SK-N-SH (cell line): ENCODE results near the gene TCFL5. TPM values are rescaled to one million over a fixed set of nuclear protein-coding genes. Genes with fewer than 3 reads are reported as not detected.

ENCODE experiments used
- CTCF ChIA-PET: fragments of 300-600, 350-600 bp; formaldehyde crosslinking; extraction: SDS; loops from one replicate; lab custom pipeline; 2021; lab: Yijun Ruan, JAX
- POLR2A ChIA-PET: fragments of 350-600 bp; sonication (Branson Sonifier 250); formaldehyde crosslinking; extraction: SDS; loops from one replicate; lab custom pipeline; 2020; ENCODE audit warnings: antibody characterized with exemption, inconsistent platforms; lab: Yijun Ruan, JAX
- DNase-seq: peaks from one replicate; pipeline ENCODE4 v3.0.0; 2012
- H2AFZ ChIP-seq: fragments of 200-600 bp; sonication (generic); 2 replicates; pipeline ENCODE4 v1.8.1; 2016; ENCODE audit warnings: antibody characterized with exemption, mild to moderate bottlenecking, low read depth
- H3F3A ChIP-seq: fragments of 200-600 bp; sonication (generic); replicated peaks from 2 replicates; pipeline ENCODE3; 2016; ENCODE audit warnings: antibody characterized with exemption, mild to moderate bottlenecking; ENCODE audit not compliant: insufficient read depth
- H3K27ac ChIP-seq, 2 experiments: fragments of 200-500 bp in 1 of 2; fragments of 200-600 bp in 1 of 2; sonication (Bioruptor generic) in 1 of 2; sonication (generic), shearing (Covaris generic) in 1 of 2; 2 replicates each; pipeline versions ENCODE4 v1.5.1 to v1.6.1; 2014 to 2016; ENCODE audit warnings: low read depth in 2 of 2, inconsistent platforms in 1 of 2, low read length in 1 of 2, mild to moderate bottlenecking in 1 of 2, mixed read lengths in 1 of 2
- H3K27me3 ChIP-seq: fragments of 200-600 bp; sonication (generic), shearing (Covaris generic); 2 replicates; pipeline ENCODE4 v1.6.1; 2016; ENCODE audit warnings: mixed run types; ENCODE audit not compliant: insufficient read depth
- H3K36me3 ChIP-seq, 2 experiments: fragments of 200-500 bp in 1 of 2; fragments of 200-600 bp in 1 of 2; sonication (Bioruptor generic) in 1 of 2; sonication (generic) in 1 of 2; replicated peaks in 1 of 2; 2 replicates each; pipeline versions ENCODE3 to v1.5.1; 2014 to 2016; ENCODE audit warnings: low read length in 1 of 2, mild to moderate bottlenecking in 1 of 2; ENCODE audit not compliant: insufficient read depth in 2 of 2, control insufficient read depth in 1 of 2
- H3K4me1 ChIP-seq, 2 experiments: fragments of 200-500 bp in 1 of 2; fragments of 200-600 bp in 1 of 2; sonication (Bioruptor generic) in 1 of 2; sonication (generic), shearing (Covaris generic) in 1 of 2; 2 replicates each; pipeline versions ENCODE4 v1.5.1 to v1.6.1; 2014 to 2016; ENCODE audit warnings: low read depth in 1 of 2, low read length in 1 of 2, mixed run types in 1 of 2; ENCODE audit not compliant: insufficient read depth in 2 of 2, control insufficient read depth in 1 of 2
- H3K4me2 ChIP-seq: fragments of 200-600 bp; sonication (generic), shearing (Covaris generic); 2 replicates; pipeline ENCODE4 v1.6.1; 2017; ENCODE audit warnings: mixed run types
- H3K4me3 ChIP-seq, 2 experiments: fragments of 200-500 bp in 1 of 2; fragments of 200-600 bp in 1 of 2; sonication (Bioruptor generic) in 1 of 2; sonication (generic), shearing (Covaris generic) in 1 of 2; 2 replicates each; pipeline versions ENCODE4 v1.5.1 to v1.8.1; 2014 to 2016; ENCODE audit warnings: low read depth in 2 of 2, inconsistent platforms in 1 of 2, low read length in 1 of 2, mild to moderate bottlenecking in 1 of 2, mixed read lengths in 1 of 2, moderate library complexity in 1 of 2
- H3K79me2 ChIP-seq: fragments of 200-600 bp; sonication (generic); 2 replicates; pipeline ENCODE4 v1.8.1; 2017; ENCODE audit warnings: mild to moderate bottlenecking; ENCODE audit not compliant: insufficient read depth
- H3K9ac ChIP-seq: fragments of 200-600 bp; sonication (generic); 2 replicates; pipeline ENCODE4 v1.6.1; 2017; ENCODE audit warnings: mixed run types
- H3K9me2 ChIP-seq: fragments of 200-600 bp; sonication (generic); 2 replicates; pipeline ENCODE4 v1.6.1; 2017; ENCODE audit warnings: mixed run types
- H3K9me3 ChIP-seq: fragments of 200-600 bp; sonication (generic); 2 replicates; pipeline ENCODE4 v1.6.1; 2017; ENCODE audit warnings: mixed run types, mild to moderate bottlenecking, moderate library complexity
- H4K20me1 ChIP-seq: fragments of 200-600 bp; sonication (generic); 2 replicates; pipeline ENCODE4 v1.6.1; 2017; ENCODE audit warnings: mild to moderate bottlenecking, mixed run types; ENCODE audit not compliant: insufficient read depth
- ELF1 ChIP-seq: IDR thresholded peaks from 2 replicates; pipeline ENCODE4 v1.4.0; 2012
- FOXJ3 ChIP-seq: sonication (generic); formaldehyde crosslinking; IDR thresholded peaks from 2 replicates; pipeline ENCODE4 v1.5.1; 2020; ENCODE audit warnings: mild to moderate bottlenecking, missing genetic modification reagents
- GATA2 ChIP-seq: sonication (generic); formaldehyde crosslinking; IDR thresholded peaks from 2 replicates; pipeline ENCODE4 v1.5.0; 2020; ENCODE audit warnings: mild to moderate bottlenecking, missing genetic modification reagents
- NFIC ChIP-seq: IDR thresholded peaks from 2 replicates; pipeline ENCODE4 v1.4.0; 2012; ENCODE audit warnings: borderline replicate concordance
- RAD21 ChIP-seq: IDR thresholded peaks from 2 replicates; pipeline ENCODE4 v1.6.1; 2012; ENCODE audit warnings: mild to moderate bottlenecking, low read length
- RFX5 ChIP-seq: IDR thresholded peaks from 2 replicates; pipeline ENCODE4 v1.6.1; 2012; ENCODE audit warnings: mild to moderate bottlenecking, improper control_type of control experiment, low read length
- TCF12 ChIP-seq: IDR thresholded peaks from 2 replicates; pipeline ENCODE4 v1.4.0; 2012
- WGBS: methylation state at CpG from one replicate; pipeline ENCODE4 v1.1.6; 2017; ENCODE audit warnings: low lambda C conversion rate; 5-methylcytosine and 5-hydroxymethylcytosine counted together
- polyA plus RNA-seq, 3 experiments: library from polyadenylated mRNA; depleted of rRNA; stranded (reverse); fragments of >200 nt; gene quantifications; 2 replicates each; pipeline ENCODE4 v1.2.3, GENCODE V29; 2012
- TF ChIP-seq, protein P1 (sequence below): IDR thresholded peaks from 2 replicates; pipeline ENCODE4 v1.6.1; 2012; ENCODE audit warnings: mild to moderate bottlenecking, low read depth, low read length, moderate library complexity
- TF ChIP-seq, protein P2 (sequence below): IDR thresholded peaks from 2 replicates; pipeline ENCODE4; 2012

The TCFL5 gene
- polyA plus RNA-seq, 1 of the 3 experiments (the other 2 are of a cell fraction), result 10.1 TPM

DNA sequence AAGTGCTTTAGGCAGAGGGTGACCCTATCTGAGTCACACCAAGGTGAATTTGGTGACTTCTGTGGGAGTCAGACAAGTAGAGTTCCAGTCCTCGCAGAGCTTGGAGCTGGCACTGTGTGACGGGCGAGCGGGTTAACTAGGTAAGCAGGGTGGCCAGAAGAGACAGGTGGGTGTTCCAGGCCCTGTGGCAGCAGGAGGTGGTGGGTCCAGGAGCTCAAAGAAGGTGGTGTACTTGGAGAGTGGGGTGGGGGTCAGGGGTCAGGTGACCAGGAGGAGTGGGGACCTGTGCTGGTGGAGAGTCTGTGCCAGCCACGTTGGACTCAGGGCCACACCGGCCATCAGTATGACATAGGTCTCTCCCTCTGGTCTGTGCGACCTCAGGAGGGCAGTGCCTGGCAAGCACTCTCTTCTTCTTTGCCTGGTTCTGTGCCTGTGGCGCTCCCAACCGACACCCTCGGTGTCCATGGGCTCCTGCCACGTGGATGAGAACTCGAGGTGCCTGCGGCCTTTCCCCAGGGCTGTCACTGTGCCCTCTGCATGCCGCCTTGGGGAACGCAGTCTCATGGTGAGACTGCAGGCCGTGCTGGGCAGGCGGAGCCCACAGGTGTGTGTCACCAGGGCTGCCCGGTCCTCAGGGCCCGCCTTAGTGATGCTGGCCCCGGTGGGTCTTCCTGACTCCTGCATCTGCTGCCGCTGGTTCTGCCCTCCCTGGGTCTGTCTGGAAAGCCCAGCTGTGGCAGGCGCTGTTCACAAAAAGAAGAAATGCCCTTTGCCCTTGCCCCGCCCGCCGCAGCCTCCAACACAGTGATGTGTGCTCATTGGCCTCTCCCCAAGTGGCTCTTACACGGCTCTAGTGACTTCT is 63.7 kb downstream of the TCFL5 start (continued):
- TF ChIP-seq, protein P1, sequence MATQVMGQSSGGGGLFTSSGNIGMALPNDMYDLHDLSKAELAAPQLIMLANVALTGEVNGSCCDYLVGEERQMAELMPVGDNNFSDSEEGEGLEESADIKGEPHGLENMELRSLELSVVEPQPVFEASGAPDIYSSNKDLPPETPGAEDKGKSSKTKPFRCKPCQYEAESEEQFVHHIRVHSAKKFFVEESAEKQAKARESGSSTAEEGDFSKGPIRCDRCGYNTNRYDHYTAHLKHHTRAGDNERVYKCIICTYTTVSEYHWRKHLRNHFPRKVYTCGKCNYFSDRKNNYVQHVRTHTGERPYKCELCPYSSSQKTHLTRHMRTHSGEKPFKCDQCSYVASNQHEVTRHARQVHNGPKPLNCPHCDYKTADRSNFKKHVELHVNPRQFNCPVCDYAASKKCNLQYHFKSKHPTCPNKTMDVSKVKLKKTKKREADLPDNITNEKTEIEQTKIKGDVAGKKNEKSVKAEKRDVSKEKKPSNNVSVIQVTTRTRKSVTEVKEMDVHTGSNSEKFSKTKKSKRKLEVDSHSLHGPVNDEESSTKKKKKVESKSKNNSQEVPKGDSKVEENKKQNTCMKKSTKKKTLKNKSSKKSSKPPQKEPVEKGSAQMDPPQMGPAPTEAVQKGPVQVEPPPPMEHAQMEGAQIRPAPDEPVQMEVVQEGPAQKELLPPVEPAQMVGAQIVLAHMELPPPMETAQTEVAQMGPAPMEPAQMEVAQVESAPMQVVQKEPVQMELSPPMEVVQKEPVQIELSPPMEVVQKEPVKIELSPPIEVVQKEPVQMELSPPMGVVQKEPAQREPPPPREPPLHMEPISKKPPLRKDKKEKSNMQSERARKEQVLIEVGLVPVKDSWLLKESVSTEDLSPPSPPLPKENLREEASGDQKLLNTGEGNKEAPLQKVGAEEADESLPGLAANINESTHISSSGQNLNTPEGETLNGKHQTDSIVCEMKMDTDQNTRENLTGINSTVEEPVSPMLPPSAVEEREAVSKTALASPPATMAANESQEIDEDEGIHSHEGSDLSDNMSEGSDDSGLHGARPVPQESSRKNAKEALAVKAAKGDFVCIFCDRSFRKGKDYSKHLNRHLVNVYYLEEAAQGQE, result no peak
- TF ChIP-seq RFX5, result no peak

DNA sequence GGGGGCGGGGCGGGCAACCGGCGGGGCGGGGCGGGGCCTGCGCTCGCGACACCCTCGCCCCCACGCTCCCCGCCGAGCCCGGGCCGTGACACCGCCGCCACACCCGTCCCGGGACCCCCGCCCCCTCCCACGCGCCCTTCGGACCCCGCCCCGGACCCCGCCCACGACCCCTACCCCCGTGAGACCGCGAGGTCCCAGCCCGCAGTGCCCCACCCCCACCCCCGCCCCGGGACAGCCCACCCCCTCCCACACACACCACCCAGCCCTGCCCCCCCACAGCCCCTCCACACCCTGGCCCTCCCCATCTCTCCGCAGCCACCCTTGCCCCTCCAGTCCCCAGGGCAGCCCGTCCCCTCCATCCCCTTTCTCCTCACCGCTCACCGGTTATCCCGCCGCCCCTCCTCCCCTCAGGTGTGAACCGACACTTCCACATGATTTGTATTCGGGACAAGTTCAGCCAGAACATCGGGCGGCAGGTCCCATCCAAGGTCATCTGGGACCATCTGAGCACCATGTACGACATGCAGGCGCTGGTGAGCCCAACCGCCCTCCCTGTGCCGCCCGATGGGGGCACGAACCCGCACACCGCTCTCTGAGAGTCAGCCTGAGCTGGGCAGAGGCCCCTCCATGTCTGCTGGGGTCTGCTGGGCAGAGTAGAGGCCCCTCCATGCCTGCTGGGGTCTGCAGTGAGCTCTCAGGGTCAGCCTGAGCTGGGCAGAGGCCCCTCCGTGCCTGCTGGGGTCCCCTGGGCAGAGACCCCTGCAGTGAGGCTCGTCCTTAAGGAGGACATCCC is 64.7 kb downstream of the TCFL5 start:
- ChIA-PET CTCF (interaction anchor here (0.6 to 3.6 kb wide), 5 partner anchors 11 to 297 kb away, joined by 3 to 13 read pairs (median 3); no protein-coding TSS in a partner anchor), POLR2A (interaction anchor here (1.0 kb wide), 1 partner anchor 18 kb away, joined by 3 read pairs; no protein-coding TSS in a partner anchor)
- Histone ChIP-seq H3K4me3 (peak overlapping the region; percentile 64 to 74), H2AFZ (no peak overlapping the region), H3K4me2 (peak overlapping the region; percentile 97), H3K27ac (peak overlapping the region in 1 of 2 experiments; percentile 77; a peak in 1 of 4 replicates), H3K79me2 (peaks cover 17% of the 10 kb centered on the region), H3K36me3 (peaks cover 19 to 35% of the 10 kb centered on the region in 2 experiments), H3K27me3 (no peaks in the 10 kb centered on the region), H4K20me1 (0 out of 2 replicates have a peak, but pooled peaks cover 8% of the 10 kb centered on the region), H3F3A (peaks cover 23% of the 10 kb centered on the region), H3K9ac (peak overlapping the region; percentile 67; the same call in 1 of the 2 replicates), H3K4me1 (peaks cover 19% of the 10 kb centered on the region in 2 experiments; a peak in 3 of 4 replicates), H3K9me3 (no peaks in the 10 kb centered on the region), H3K9me2 (no peaks in the 10 kb centered on the region)
- no peak for TF ChIP-seq RAD21
- TF ChIP-seq GATA2 (CRISPR knock-in tag), result no peak
- TF ChIP-seq TCF12, result no peak
- TF ChIP-seq ELF1, result no peak
- no peak for TF ChIP-seq NFIC
- TF ChIP-seq FOXJ3 (CRISPR knock-in tag), result no peak
- TF ChIP-seq, protein P2, sequence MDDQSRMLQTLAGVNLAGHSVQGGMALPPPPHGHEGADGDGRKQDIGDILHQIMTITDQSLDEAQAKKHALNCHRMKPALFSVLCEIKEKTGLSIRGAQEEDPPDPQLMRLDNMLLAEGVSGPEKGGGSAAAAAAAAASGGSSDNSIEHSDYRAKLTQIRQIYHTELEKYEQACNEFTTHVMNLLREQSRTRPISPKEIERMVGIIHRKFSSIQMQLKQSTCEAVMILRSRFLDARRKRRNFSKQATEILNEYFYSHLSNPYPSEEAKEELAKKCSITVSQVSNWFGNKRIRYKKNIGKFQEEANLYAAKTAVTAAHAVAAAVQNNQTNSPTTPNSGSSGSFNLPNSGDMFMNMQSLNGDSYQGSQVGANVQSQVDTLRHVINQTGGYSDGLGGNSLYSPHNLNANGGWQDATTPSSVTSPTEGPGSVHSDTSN, result no peak
- 19% methylated on average over 18 of the region's 53 CpGs for WGBS
- DNase-seq, result no peak
